Upper lobe of left lung (tissue), 6 donors: ENCODE data around the gene ARHGAP24. TPM values are rescaled to one million over a fixed set of nuclear protein-coding genes. Genes with fewer than 3 reads are reported as not detected.

Source experiments
- ATAC-seq, 2 donors: fragments of 200-7000 bp; cut with Tn5 transposase; one replicate each; pipeline ENCODE4 v1.9.1; 2022; ENCODE audit warnings: mild to moderate bottlenecking in 2 of 2, moderate library complexity in 2 of 2; ENCODE audit not compliant: low FRiP score in 2 of 2
- DNase-seq, 2 donors: peaks; one replicate each; pipeline ENCODE4 v3.0.0-alpha.2; 2019 to 2020
- H3K27ac ChIP-seq, 4 donors: fragments of 200-600 bp; sonication (generic); one replicate each; pipeline ENCODE4 v1.5.1; 2016 to 2019
- H3K27me3 ChIP-seq, 4 donors: fragments of 200-600 bp; sonication (generic); one replicate each; pipeline ENCODE4 v1.5.1; 2017 to 2019
- H3K36me3 ChIP-seq, 4 donors: fragments of 200-600 bp; sonication (generic); one replicate each; pipeline ENCODE4 v1.5.1; 2016 to 2019
- H3K4me1 ChIP-seq, 4 donors: fragments of 200-600 bp; sonication (generic); one replicate each; pipeline ENCODE4 v1.5.1; 2018 to 2019
- H3K4me3 ChIP-seq, 4 donors: fragments of 200-600 bp; sonication (generic); one replicate each; pipeline ENCODE4 v1.5.1; 2017 to 2019; ENCODE audit warnings: mild to moderate bottlenecking in 2 of 4, moderate library complexity in 1 of 4
- H3K9me3 ChIP-seq, 4 donors: fragments of 200-600 bp; sonication (generic); one replicate each; pipeline ENCODE4 v1.5.1; 2018 to 2019
- CTCF ChIP-seq, 6 experiments: fragments of 450-650 bp in 4 of 6; fragments of 200-600 bp in 2 of 6; sonication (generic) in 2 of 6; IDR thresholded peaks; one replicate each; pipeline ENCODE4 v1.5.1; 2016 to 2019; ENCODE audit warnings: antibody characterized with exemption in 6 of 6
- EP300 ChIP-seq, 4 donors: sonication (generic); formaldehyde crosslinking; IDR thresholded peaks; one replicate each; pipeline ENCODE4 v1.5.1; 2017; ENCODE audit warnings: antibody characterized with exemption in 4 of 4, control low read depth in 2 of 4
- POLR2A ChIP-seq, 4 donors: fragments of 450-650 bp; IDR thresholded peaks; one replicate each; pipeline ENCODE4 v1.5.1; 2016 to 2017; ENCODE audit warnings: antibody characterized with exemption in 4 of 4, mild to moderate bottlenecking in 2 of 4
- POLR2AphosphoS5 ChIP-seq, 2 donors: sonication (generic); formaldehyde crosslinking; IDR thresholded peaks; one replicate each; pipeline ENCODE4 v1.5.1; 2017; ENCODE audit warnings: antibody characterized with exemption in 2 of 2
- WGBS, 2 donors: methylation state at CpG; one replicate each; pipeline ENCODE4 v1.1.5; 2017 to 2018; 5-methylcytosine and 5-hydroxymethylcytosine counted together
- total RNA-seq, 6 donors: library from RNA; depleted of rRNA in 4 of 6; stranded (reverse); fragments of >200 nt in 4 of 6; gene quantifications; one replicate each; pipeline versions ENCODE4 v1.1.0 to v1.2.1, GENCODE V29; 2016 to 2021
- donor health status: DM: no; HTN: no; CAD: no; lungs with moderate emphysema.
- donor health status: DM: no; HTN: yes; CAD: no; lungs with severe emphysema.

ARHGAP24 gene
- total RNA-seq, 6 donors from 2014 or later: 26.4 to 92.2 (median 52.4) TPM

GRCh38 chr4:85986266-85986665 lies 511.3 kb downstream of the ARHGAP24 start:
- TF ChIP-seq CTCF (IDR thresholded peaks at IDR 0.05) (no peak), POLR2A (IDR thresholded peaks at IDR 0.05) (no peak), POLR2AphosphoS5 (IDR thresholded peaks at IDR 0.05) (no peak), EP300 (IDR thresholded peaks at IDR 0.05) (no peak)
- H3K9me3 ChIP-seq: no peaks in the 10 kb centered on the region
- H3K27me3 ChIP-seq: no peaks in the 10 kb centered on the region
- peaks cover 0 to 3% (median 0%) of the 10 kb centered on the region in 4 donors for H3K36me3 ChIP-seq
- DNase-seq (no peak), ATAC-seq (no peak)
- H3K27ac ChIP-seq: no peak overlapping the region
- H3K4me3 ChIP-seq: no peak overlapping the region
- no peaks in the 10 kb centered on the region for H3K4me1 ChIP-seq
- WGBS, 2 donors: 84 to 96% methylated on average over 1 of the region's 1 CpG

- no peak for TF ChIP-seq POLR2AphosphoS5 (IDR thresholded peaks at IDR 0.05)
- no peak for TF ChIP-seq EP300 (IDR thresholded peaks at IDR 0.05)
- no peak for TF ChIP-seq POLR2A (IDR thresholded peaks at IDR 0.05)
- TF ChIP-seq CTCF (IDR thresholded peaks at IDR 0.05): no peak
- H3K36me3 ChIP-seq: peaks cover 4 to 16% (median 8%) of the 10 kb centered on the region in 4 donors
- ATAC-seq: no peak
- no peak overlapping the region for H3K4me3 ChIP-seq
- no peak overlapping the region for H3K27ac ChIP-seq
- WGBS, 2 donors: 79 to 91% methylated on average over 2 of the region's 2 CpGs
- DNase-seq: no peak
- H3K27me3 ChIP-seq: no peaks in the 10 kb centered on the region
- no peaks in the 10 kb centered on the region for H3K4me1 ChIP-seq
- H3K9me3 ChIP-seq: no peaks in the 10 kb centered on the region
Measured at GRCh38 chr4:85993641-85994040, 518.7 kb downstream of the ARHGAP24 start.

GRCh38 chr4:85994576-85994975 lies 519.6 kb downstream of the ARHGAP24 start:
- no peak overlapping the region for H3K4me3 ChIP-seq
- H3K27ac ChIP-seq: no peak overlapping the region
- H3K9me3 ChIP-seq: no peaks in the 10 kb centered on the region
- no peaks in the 10 kb centered on the region for H3K27me3 ChIP-seq
- H3K4me1 ChIP-seq: no peaks in the 10 kb centered on the region
- H3K36me3 ChIP-seq: peaks cover 4 to 16% (median 8%) of the 10 kb centered on the region in 4 donors
- no peak for ATAC-seq
- no peak for TF ChIP-seq POLR2A (IDR thresholded peaks at IDR 0.05)
- no peak for TF ChIP-seq EP300 (IDR thresholded peaks at IDR 0.05)
- TF ChIP-seq CTCF (IDR thresholded peaks at IDR 0.05): no peak
- TF ChIP-seq POLR2AphosphoS5 (IDR thresholded peaks at IDR 0.05): no peak
- no peak for DNase-seq

GRCh38 chr4:85995361-85995760 lies 520.4 kb downstream of the ARHGAP24 start:
- 73 to 85% methylated on average over 6 of the region's 6 CpGs for WGBS, 2 donors

More at GRCh38 chr4:85995361-85995760, 520.4 kb downstream of the ARHGAP24 start:
- Histone ChIP-seq H3K9me3 (no peaks in the 10 kb centered on the region), H3K36me3 (peaks cover 4 to 16% (median 8%) of the 10 kb centered on the region in 4 donors), H3K4me3 (no peak overlapping the region), H3K27ac (no peak overlapping the region), H3K27me3 (no peaks in the 10 kb centered on the region), H3K4me1 (no peaks in the 10 kb centered on the region)
- DNase-seq: no peak
- ATAC-seq: no peak
- TF ChIP-seq POLR2AphosphoS5 (IDR thresholded peaks at IDR 0.05) (no peak), POLR2A (IDR thresholded peaks at IDR 0.05) (no peak), CTCF (IDR thresholded peaks at IDR 0.05) (no peak), EP300 (IDR thresholded peaks at IDR 0.05) (no peak)
